ENCODE measurements around the gene PPP1R9A.
A peak's percentile ranks its signal among the peaks of the same experiment; 100 is the strongest.

The PPP1R9A gene

GRCh38 chr7:95205665-95206225, 298.4 kb downstream of the PPP1R9A start:
- DNase-seq (ENCODE audit: low spot score): peak; percentile 32

DNA sequence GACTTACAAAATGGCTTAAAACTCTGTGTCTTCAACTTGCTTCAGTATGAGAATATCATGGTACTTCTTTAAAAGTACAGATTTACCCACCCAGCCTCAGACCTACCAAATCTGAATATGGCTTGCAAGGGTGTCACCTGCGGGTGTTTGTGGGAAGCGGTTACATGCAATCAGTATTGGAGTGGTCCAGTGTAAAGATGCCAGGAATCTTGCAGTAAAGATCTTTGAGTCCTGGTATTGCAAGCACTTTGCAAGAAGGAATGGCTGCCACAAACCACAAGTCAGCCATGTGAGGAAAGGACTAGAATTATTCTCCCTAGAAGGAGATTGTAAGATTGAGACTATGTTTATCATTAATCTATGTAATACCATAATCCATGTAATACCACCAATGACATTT, 301.9 kb downstream of the PPP1R9A start:
- no peak for DNase-seq (ENCODE audit: low spot score)

DNA sequence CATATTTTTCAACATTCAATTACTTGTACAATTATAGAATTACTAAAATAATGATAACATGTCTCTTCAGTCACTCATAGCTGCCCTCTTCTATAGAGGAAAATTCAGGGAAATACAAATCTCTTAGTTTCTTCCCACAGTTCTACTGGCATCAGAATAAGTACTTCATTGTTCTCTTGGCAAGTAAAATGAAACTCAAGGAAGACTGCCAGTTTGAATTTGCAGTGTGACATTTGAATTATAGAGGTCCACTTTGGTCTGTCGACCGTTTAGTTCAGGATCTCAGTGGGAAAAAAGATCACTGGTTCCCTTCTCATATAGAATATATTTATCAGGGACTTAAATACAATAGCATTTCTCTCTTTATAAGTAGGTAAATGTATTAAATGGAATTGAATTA, 302.4 kb downstream of the PPP1R9A start:
- DNase-seq (ENCODE audit: low spot score): no peak

DNA sequence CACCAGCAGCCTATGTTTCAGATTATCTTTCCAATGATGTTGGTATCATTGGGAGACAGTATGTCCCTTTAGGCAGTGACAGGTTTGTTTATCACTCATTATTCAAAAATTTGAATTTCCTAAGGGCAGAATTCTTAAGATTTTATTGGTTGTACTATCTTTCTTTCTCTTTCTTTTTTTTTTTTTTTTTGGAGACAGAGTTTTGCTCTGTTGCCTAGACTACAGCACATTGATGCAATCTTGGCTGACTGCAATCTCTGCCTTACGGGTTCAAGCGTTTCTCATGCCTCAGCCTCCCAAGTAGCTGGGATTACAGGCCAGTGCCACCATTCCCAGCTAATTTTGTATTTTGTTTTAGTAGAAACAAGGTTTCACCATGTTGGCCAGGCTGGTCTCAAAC, 305.8 kb downstream of the PPP1R9A start:
- no peak for DNase-seq (ENCODE audit: low spot score)

- DNase-seq (ENCODE audit: low spot score): peak; percentile 73
Measured at GRCh38 chr7:95213809-95214492, 306.6 kb downstream of the PPP1R9A start.

DNA sequence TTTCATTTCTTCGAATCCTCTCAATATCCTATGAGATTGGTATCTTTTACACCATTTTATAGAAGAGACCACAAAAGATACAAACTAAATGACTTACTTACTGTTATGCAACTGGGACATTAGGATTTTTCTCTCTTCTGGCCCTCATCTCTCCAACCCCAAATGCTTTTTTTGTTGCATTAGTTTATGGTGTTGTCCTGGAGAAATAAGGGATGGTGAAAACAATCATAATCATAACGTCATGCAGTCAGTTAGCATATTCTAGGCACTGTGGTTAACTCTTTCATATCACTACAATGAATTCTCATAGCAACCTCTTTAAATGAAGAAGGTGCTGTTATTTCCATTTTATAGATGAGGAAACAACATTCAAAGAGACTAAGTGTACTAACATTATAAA, 312.3 kb downstream of the PPP1R9A start:
- no peak for DNase-seq (ENCODE audit: low spot score)

GRCh38 chr7:95220328-95220727, 312.9 kb downstream of the PPP1R9A start:
- DNase-seq (ENCODE audit: low spot score): no peak

- no peak for DNase-seq (ENCODE audit: low spot score)
Measured at GRCh38 chr7:95225301-95225700, 317.9 kb downstream of the PPP1R9A start.

GRCh38 chr7:95229301-95229700, 321.9 kb downstream of the PPP1R9A start:
- no peak for DNase-seq (ENCODE audit: low spot score)

DNA sequence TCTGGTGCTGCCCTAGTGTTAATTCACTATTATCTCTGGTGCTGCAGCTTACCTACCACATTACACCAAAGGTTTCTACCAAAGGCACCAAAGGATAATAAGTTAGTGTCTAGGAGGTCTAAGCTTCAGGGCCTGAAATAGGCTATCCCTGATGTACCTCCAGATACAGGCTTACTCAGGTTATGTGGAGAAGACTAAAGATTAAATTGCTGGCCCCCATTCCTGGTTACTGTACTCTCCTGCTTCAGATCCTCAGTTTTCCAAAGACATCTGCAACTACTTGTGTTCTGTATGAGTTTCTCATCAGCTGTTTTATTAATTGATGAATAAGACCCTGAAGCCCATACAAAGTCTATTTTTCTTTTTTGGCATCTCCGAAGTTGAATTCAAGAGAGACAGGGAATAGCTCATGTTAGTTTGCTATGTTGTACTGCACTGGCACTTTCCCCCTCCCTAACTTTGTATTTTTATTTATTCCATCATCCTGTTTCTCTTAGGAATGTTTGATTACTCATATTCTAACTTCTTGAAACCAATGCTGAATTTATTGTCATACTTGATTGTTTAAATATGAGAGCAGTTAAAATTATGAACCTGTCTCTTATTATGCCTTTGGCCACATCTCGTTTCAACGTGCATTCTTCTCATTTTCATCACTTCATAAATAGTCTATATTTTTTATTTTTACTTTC, 331.0 kb downstream of the PPP1R9A start:
- DNase-seq (ENCODE audit: low spot score): no peak

GRCh38 chr7:95240921-95241320, 333.5 kb downstream of the PPP1R9A start:
- DNase-seq (ENCODE audit: low spot score): no peak

GRCh38 chr7:95242266-95242665, 334.9 kb downstream of the PPP1R9A start:
- no peak for DNase-seq (ENCODE audit: low spot score)

DNA sequence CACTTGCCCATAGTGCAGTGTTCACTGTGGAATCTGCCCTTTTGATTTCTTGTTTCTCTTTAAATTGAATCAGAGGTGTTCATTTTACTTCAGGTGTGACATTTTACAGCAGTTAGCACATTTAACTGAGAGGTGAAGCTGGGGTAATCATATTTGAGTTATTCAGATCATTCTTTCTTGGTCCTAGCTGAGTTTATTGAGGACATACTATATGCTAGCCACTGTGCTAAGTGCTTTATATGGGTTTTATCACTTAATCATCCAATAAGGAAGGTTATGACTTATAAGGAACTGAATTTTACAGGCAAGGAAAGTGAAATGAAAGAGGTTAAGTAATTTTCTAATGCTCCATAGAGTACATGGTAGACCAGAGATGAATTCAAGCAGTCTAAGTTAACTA, 337.2 kb downstream of the PPP1R9A start:
- DNase-seq (ENCODE audit: low spot score): no peak

DNA sequence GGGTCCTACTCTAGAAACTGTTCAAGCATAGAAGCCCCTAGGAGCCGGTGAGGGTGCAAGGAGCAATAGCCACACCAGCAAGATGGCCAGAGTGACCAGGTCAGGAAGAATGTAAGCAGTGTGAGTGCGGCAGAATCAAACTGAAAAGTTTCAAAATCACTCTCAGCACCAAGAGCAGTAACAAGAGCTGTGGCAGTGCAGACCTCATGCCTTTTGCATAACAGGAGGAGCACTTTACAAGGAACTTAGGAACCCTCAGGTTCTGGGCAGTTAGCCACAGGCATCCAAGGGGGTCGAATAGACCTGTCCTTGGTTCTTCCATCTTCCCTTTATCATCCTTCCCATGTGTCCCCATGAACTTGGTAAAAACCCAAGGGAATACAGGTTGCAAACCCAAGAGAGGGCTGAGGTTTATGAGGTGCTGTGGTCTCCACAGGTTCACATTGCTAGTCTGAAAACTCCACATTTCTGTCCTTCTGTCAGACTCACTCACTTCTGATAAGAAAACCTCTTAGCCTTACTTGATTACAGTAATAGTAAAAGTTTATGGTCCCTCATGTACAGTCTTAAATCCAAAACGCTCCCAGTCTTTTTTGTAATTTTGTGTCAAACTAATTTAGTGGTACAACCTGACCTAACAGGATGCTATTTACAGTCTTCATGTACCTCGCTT, 338.6 kb downstream of the PPP1R9A start:
- no peak for DNase-seq (ENCODE audit: low spot score)

GRCh38 chr7:95246831-95247370, 339.5 kb downstream of the PPP1R9A start:
- DNase-seq (ENCODE audit: low spot score): peak; percentile 77

- DNase-seq (ENCODE audit: low spot score): no peak
Measured at GRCh38 chr7:95250571-95250970, 343.2 kb downstream of the PPP1R9A start.

DNA sequence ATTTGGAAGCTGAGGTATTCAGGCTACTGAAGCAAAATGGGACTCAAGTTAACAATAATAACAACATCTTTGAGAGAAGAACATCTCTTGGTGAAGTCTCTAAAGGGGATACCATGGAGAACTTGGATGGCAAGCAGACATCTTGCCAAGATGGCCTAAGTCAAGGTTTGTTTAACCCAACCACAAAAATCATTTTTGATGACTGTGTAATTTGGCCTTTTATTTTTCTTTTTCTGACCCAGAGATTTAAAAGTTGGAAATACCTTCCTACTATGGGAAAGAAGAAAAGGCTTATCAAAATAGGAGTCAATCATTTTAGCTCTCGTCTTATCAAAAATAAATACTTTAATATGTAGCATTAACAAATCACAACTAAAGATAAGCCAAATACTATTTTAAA, 344.6 kb downstream of the PPP1R9A start:
- no peak for DNase-seq (ENCODE audit: low spot score)

DNA sequence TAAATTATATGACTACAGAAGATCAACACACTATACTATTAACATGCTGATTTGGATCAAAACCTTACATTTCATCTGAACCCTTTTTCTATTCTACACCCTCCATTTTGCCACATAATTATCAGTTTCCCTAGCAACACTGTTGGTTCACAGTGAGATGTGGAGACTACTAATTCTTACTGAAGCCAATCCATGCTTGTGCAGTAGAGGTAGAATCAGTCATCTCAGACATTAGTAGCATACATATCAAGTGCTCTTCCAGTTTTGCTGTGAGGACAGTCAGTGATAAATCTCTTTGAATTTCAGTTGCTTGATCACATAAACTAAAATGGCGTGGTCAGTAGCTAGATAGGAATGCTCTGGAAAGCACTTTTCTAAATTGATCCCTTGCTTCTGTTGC, 346.6 kb downstream of the PPP1R9A start:
- no peak for DNase-seq (ENCODE audit: low spot score)

- DNase-seq (ENCODE audit: low spot score): no peak
Measured at GRCh38 chr7:95255691-95256090, 348.3 kb downstream of the PPP1R9A start.

GRCh38 chr7:95261895-95262415, 354.6 kb downstream of the PPP1R9A start:
- DNase-seq (ENCODE audit: low spot score): no peak

- no peak for DNase-seq (ENCODE audit: low spot score)
Measured at GRCh38 chr7:95262875-95263274, 355.5 kb downstream of the PPP1R9A start.

GRCh38 chr7:95263785-95264362, 356.5 kb downstream of the PPP1R9A start:
- no peak for DNase-seq (ENCODE audit: low spot score)
